ENCODE measurements around the gene STK16. TPM values are rescaled to one million over a fixed set of nuclear protein-coding genes. Genes with fewer than 3 reads are reported as not detected.

The STK16 gene
- polyA plus RNA-seq: 2.6 and 9.3 TPM in 2 replicates

GRCh38 chr2:219245148-219245898, at the start of gene STK16, which contains the start of gene GLB1L:
Gene STK16, plus strand, starts transcription at chr2:219245479. Its CDS starts 521 bp downstream, at chr2:219246000.
Gene GLB1L, minus strand, starts transcription at chr2:219245444. Its CDS starts 1,871 bp downstream, at chr2:219243573.

DNA sequence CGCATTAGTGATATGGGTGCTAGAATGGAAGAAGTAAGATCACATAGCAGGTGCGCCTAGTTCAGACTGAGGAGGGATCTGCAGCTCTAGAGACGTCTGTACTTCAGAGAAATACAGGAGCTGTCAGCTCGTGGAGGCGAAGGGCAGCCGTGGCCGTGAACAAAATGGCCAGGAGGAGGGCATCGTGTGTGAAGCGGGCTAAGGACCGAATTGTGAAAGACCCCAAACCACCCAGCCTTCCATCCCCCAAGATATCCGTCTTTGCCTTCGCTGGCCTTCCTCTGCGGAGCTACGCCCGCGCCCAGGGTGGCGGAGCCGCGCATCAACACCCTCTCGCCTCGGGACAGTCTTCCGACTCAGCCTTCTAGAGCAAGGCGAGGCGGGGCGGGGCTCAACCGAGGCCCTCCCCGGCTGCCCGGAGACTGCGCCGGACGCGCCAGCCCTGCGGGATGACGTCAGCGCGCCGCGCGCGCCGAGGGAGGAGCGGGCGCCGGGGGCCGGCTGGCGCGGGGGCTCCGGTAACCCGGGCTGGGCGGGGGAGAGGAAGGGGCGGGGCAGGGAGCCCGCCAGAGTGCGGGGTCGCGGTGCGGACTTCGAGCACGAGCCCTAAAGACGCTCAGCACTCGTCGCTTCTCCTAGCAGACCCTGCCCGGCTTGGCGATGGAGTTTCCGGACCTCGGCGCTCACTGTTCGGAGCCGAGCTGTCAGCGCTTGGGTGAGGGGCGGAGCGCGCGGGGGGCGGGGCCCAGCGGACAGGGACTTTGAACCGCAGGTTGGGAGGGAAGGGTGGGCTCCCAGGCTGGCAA, 38.7 kb upstream of the STK16 start, which contains the start of gene ZFAND2B:
ZFAND2B (plus strand) TSS at position 455 of the 806 bp plus-strand sequence; CDS start at position 661, 206 bp downstream.

DNA sequence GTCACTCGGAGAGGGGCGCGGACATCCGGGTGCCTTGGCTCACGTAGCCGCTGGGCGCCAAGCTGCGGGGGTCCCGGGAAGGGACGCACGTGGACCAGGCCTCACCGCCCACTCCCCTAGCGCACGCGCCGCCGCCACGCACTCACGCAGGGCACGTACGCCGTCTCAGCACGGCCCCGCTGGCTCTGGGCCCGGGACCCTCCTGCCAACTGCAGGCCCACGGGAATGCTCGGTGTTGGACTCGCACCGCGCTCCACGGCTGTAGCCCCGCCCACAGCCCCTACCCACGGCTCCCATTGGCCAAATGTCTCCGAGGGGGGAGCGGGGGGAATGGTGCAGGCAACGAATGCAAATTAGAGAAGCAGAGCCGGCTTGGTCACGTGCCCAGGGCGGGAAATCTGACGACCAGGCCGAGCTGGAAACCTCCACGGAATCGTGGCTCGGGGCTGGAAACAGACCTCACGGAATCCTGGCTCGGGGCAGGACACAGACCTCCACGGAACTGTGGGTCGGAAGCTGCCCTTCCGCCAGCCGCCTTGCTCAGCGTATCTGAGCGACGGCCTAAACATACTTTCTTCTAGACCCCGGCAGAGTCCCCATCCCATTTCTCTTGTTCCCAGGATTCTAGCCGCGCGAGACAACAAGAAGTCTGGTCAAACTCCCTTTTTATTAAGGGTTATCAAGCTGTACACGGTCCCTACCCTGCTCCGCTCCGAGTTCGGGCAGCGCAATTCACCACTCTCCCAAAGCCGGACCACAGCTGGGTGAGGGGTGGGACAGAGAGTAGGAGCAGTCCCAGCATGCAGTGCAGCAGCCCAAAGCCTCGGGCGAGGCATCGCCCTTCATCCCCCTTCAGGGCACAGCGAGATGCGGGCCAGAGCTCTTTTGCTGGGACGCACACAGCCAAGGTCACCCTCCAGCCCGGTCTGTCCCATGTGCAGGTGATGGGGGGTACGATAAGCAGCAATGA, 26.3 kb upstream of the STK16 start, which contains the start of gene ABCB6:
ABCB6 (minus strand) TSS at position 227 of the 970 bp plus-strand sequence. CDS start 285 bp downstream, outside the sequence.

DNA sequence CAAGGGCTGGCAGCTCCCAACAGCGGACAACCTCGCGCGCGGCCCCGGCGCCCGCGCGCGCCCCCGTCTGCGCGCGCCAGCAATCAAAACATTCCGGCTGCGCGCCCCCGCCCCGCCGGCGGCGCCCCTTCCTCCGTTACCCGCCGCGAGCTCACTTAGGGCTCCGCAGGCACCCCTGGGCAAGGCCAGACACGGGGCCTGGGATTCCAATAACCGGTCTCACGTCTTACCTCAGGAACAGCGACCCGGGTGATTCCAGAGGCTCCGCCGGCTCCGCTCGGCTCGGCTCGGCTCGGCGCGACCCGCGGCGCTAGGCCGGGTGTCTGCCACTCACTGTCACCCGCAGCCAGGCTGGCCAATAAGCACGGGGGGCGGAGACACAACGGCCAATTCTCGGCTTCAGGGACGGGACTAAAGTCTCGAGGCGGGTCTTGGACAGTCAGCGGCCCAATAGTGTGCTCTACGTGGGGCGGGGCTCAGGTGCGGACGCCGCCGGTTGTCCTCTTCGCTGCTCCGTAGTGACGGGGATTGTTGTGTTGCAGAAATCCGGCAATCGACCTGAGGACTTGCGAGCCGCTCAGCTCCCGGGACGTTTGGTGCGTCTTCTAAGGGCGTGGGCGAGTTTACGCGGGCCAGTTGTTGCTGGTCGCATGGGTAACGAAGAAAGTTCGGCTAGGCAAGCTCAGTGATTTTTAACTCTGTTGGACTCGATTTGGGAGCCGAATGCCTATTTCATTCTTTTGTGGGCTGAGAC, 15.8 kb upstream of the STK16 start, which contains the start of the genes ANKZF1 and ATG9A:
ANKZF1 (plus strand) TSS at position 502 of the 754 bp plus-strand sequence. CDS start 452 bp downstream, outside the sequence.
ATG9A (minus strand) TSS at position 332 of the 754 bp plus-strand sequence. CDS start 1,612 bp downstream, outside the sequence.

DNA sequence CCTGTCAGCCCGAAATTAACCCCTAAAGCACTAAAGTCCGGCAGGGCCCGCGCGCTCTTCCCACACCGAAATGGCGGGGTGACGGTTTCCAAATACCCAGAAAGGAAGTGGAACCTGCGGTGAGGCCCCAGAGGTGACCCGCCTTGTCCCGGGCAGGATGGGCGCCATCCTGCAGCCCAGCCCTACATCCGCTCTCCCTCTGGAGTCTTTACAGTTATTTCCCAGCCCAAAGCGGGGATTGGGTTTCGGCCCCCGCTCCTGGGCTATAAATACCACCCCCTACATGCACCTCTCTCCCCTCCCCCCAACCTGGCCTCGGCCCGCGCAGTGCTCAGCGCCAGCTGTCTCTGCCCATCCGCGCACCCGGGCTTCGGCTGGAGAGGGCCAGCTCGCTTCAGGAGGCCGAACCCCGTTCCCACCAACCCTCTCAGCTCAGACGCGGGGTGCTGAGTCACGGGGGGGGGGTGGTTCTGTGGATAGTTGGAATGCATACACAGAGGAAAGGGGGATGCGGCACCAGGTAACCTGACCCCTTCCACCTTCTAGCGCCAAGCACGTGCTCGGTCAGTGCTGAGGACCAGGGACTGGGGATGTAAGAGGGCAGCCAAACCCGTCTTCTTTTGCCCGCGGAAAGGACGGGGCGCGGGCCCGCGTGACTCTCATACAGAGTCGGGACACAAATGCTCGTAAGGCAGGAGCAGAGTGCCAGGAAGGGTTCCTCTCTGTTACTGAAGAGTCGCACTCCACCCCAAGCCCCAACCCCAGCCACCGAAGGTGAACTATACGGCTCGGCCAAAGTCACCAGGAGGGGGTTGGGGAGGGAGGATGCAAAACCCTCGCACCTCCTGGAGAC, 7.8 kb downstream of the STK16 start, which contains the start of gene TUBA4B:
TUBA4B (plus strand) TSS at position 344 of the 853 bp plus-strand sequence; CDS start at position 509, 165 bp downstream.

GRCh38 chr2:219253753-219254589, 8.7 kb downstream of the STK16 start, which contains the start of gene TUBA4A:
Gene TUBA4A, minus strand, starts transcription at chr2:219253918. Its CDS starts 60 bp downstream, at chr2:219253858.

DNA sequence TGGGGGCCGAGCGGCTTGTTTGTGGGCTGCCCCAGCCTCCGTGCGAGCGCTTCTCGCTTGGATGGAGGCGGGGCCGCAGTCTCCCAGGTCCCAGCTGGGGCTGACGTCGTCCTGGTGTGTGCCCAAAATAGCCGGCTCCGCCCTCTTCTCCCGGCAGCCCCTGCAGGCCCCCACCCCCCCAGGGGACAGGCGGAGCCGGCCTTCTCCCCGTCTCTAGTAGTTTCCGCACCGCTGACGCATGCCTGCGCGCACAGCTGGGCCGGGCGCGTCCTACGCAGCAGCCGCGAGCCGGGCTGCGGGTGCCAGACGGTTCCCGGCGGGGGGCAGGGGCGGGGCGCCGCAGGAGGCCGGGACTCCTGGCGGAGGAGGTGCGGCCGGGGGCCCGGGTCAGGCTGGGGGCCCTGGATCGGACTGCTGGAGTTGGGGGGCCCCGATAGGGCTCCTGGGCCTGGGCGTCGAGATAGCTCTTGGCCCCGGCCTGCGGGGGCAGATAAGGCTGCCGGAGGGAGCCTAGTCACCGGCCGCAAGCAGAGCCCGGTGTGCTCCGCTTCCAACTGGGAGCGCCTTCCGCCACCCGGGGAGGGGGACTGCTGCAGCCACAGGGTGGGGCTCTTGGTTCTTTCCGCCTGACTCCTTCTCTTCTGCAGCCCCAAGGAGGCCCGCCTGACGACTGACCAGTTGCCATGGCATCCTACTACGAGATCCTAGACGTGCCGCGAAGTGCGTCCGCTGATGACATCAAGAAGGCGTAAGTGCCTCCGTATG, 34.1 kb downstream of the STK16 start, which contains the start of gene DNAJB2:
DNAJB2 (plus strand) TSS at position 216 of the 765 bp plus-strand sequence; CDS start at position 684, 468 bp downstream.

Other genes with a start within 250 kb of the STK16 start
- 2.5 TPM in 1 of 2 replicates, not detected in the other for gene CFAP65, start 204.0 kb upstream of the STK16 start, polyA plus RNA-seq
- gene IHH, start 184.6 kb upstream of the STK16 start, polyA plus RNA-seq: not detected in 2 replicates
- 7.2 and 8.3 TPM in 2 replicates for gene NHEJ1, start 84.7 kb upstream of the STK16 start, polyA plus RNA-seq
- not detected in 2 replicates for gene SLC23A3, start 75.5 kb upstream of the STK16 start, polyA plus RNA-seq
- gene CNPPD1, start 68.6 kb upstream of the STK16 start, polyA plus RNA-seq: 4.6 and 9.5 TPM in 2 replicates
- 43.3 and 81.2 TPM in 2 replicates for gene RETREG2, start 67.2 kb upstream of the STK16 start, polyA plus RNA-seq
- 6.2 and 7.7 TPM in 2 replicates for gene ZFAND2B, start 38.7 kb upstream of the STK16 start, polyA plus RNA-seq
- gene ABCB6, start 26.5 kb upstream of the STK16 start, polyA plus RNA-seq: 23.5 and 25.0 TPM in 2 replicates
- gene ATG9A, start 15.8 kb upstream of the STK16 start, polyA plus RNA-seq: 24.5 and 24.6 TPM in 2 replicates
- 11.0 and 12.0 TPM in 2 replicates for gene ANKZF1, start 15.7 kb upstream of the STK16 start, polyA plus RNA-seq
- 0.46 and 3.0 TPM in 2 replicates for gene GLB1L, start within 50 bp of the STK16 start, polyA plus RNA-seq
- not detected in 2 replicates for gene TUBA4B, start 7.8 kb downstream of the STK16 start, polyA plus RNA-seq
- 297 and 356 TPM in 2 replicates for gene TUBA4A, start 8.4 kb downstream of the STK16 start, polyA plus RNA-seq
- 16.3 and 37.3 TPM in 2 replicates for gene DNAJB2, start 33.9 kb downstream of the STK16 start, polyA plus RNA-seq
- 89.5 and 103 TPM in 2 replicates for gene PTPRN, start 63.9 kb downstream of the STK16 start, polyA plus RNA-seq
- gene RESP18, start 87.3 kb downstream of the STK16 start, polyA plus RNA-seq: 6.5 TPM in 1 of 2 replicates, not detected in the other
- gene DNPEP, start 142.4 kb downstream of the STK16 start, polyA plus RNA-seq: 14.2 and 14.7 TPM in 2 replicates
- not detected in 2 replicates for gene DES, start 172.9 kb downstream of the STK16 start, polyA plus RNA-seq
- gene SPEG, start 189.4 kb downstream of the STK16 start, polyA plus RNA-seq: 1.5 and 3.0 TPM in 2 replicates

Measured in Purkinje cell (primary cell).